Daoy (cell line): ENCODE measurements around the gene ACSF3. TPM values are rescaled to one million over a fixed set of nuclear protein-coding genes. Genes with fewer than 3 reads are reported as not detected.
A peak's percentile ranks its signal among the peaks of the same experiment; 100 is the strongest.

Experiments used
- DNase-seq: peaks from one replicate; pipeline ENCODE4 v3.0.0-alpha.2; 2015; ENCODE audit warnings: low read depth
- total RNA-seq: library from RNA; depleted of rRNA; stranded (reverse); fragments of >200 nt; shearing (Covaris generic); gene quantifications from 2 replicates; pipeline ENCODE4 v1.2.3, GENCODE V29; 2014

ACSF3 gene
- total RNA-seq, 1 experiment from 2014 or later = 13.4 TPM

- DNase-seq = no peak
Measured at GRCh38 chr16:89111263-89111662, 17.6 kb downstream of the ACSF3 start.

- no peak for DNase-seq
Measured at GRCh38 chr16:89112377-89113151, 18.9 kb downstream of the ACSF3 start.

- no peak for DNase-seq
Measured at GRCh38 chr16:89113152-89113547, 19.5 kb downstream of the ACSF3 start.

- DNase-seq = no peak
Measured at GRCh38 chr16:89113661-89114060, 20.0 kb downstream of the ACSF3 start.

- peak; percentile 22 for DNase-seq
Measured at GRCh38 chr16:89114159-89114981, 20.7 kb downstream of the ACSF3 start.

GRCh38 chr16:89115216-89115861 lies 21.7 kb downstream of the ACSF3 start:
- no peak for DNase-seq

GRCh38 chr16:89116341-89117226 lies 22.9 kb downstream of the ACSF3 start:
- no peak for DNase-seq

- DNase-seq = no peak
Measured at GRCh38 chr16:89117227-89117974, 23.7 kb downstream of the ACSF3 start.

- DNase-seq = no peak
Measured at GRCh38 chr16:89117975-89118289, 24.3 kb downstream of the ACSF3 start.

- DNase-seq = no peak
Measured at GRCh38 chr16:89118361-89119165, 24.9 kb downstream of the ACSF3 start.

- no peak for DNase-seq
Measured at GRCh38 chr16:89119166-89119621, 25.5 kb downstream of the ACSF3 start.

- DNase-seq = no peak
Measured at GRCh38 chr16:89119661-89120141, 26.0 kb downstream of the ACSF3 start.

GRCh38 chr16:89120281-89120680 lies 26.6 kb downstream of the ACSF3 start:
- DNase-seq = no peak

GRCh38 chr16:89120921-89121351 lies 27.3 kb downstream of the ACSF3 start:
- DNase-seq = no peak

- DNase-seq = no peak
Measured at GRCh38 chr16:89121691-89122321, 28.2 kb downstream of the ACSF3 start.

GRCh38 chr16:89122322-89122851 lies 28.7 kb downstream of the ACSF3 start:
- no peak for DNase-seq

- no peak for DNase-seq
Measured at GRCh38 chr16:89123001-89123830, 29.6 kb downstream of the ACSF3 start.

GRCh38 chr16:89123831-89124100 lies 30.1 kb downstream of the ACSF3 start:
- no peak for DNase-seq
